ENCODE measurements around the gene PGS1.
"Not testable (repeated sequence)": the region's sequence is repeated elsewhere in the genome, so short reads cannot be mapped to it uniquely, and the experiment has no call there.

The PGS1 gene

GRCh38 chr17:78460951-78461798 is 82.7 kb downstream of the PGS1 start:
- no peak for TF ChIP-seq CTCF (IDR thresholded peaks at IDR 0.05; ENCODE audit: control insufficient read depth, insufficient read depth, low read depth, low read length, missing control alignments)
- no peak for DNase-seq (ENCODE audit: low read depth)

GRCh38 chr17:78461799-78462053 is 83.3 kb downstream of the PGS1 start:
- no peak for DNase-seq (ENCODE audit: low read depth)
- no peak overlapping the region for H3K4me3 ChIP-seq (ENCODE audit: control insufficient read depth, low read depth, low read length)
- TF ChIP-seq CTCF (IDR thresholded peaks at IDR 0.05; ENCODE audit: control insufficient read depth, insufficient read depth, low read depth, low read length, missing control alignments), result no peak

More at GRCh38 chr17:78460951-78461798, 82.7 kb downstream of the PGS1 start:
- no peak overlapping the region for H3K4me3 ChIP-seq (ENCODE audit: control insufficient read depth, low read depth, low read length)

- TF ChIP-seq CTCF (IDR thresholded peaks at IDR 0.05; ENCODE audit: control insufficient read depth, insufficient read depth, low read depth, low read length, missing control alignments), result no peak
- DNase-seq (ENCODE audit: low read depth), result no peak
- H3K4me3 ChIP-seq (ENCODE audit: control insufficient read depth, low read depth, low read length), result no peak overlapping the region
Observed at GRCh38 chr17:78462148-78462547, 83.7 kb downstream of the PGS1 start.

GRCh38 chr17:78466109-78466785 is 87.8 kb downstream of the PGS1 start:
- DNase-seq (ENCODE audit: low read depth), result not testable (repeated sequence)

GRCh38 chr17:78466786-78467715 is 88.6 kb downstream of the PGS1 start:
- DNase-seq (ENCODE audit: low read depth), result no peak
- no peak overlapping the region for H3K4me3 ChIP-seq (ENCODE audit: control insufficient read depth, low read depth, low read length)
- no peak for TF ChIP-seq CTCF (IDR thresholded peaks at IDR 0.05; ENCODE audit: control insufficient read depth, insufficient read depth, low read depth, low read length, missing control alignments)

More at GRCh38 chr17:78466109-78466785, 87.8 kb downstream of the PGS1 start:
- not testable (repeated sequence) for H3K4me3 ChIP-seq (ENCODE audit: control insufficient read depth, low read depth, low read length)

GRCh38 chr17:78468366-78468765 is 89.9 kb downstream of the PGS1 start:
- H3K4me3 ChIP-seq (ENCODE audit: control insufficient read depth, low read depth, low read length), result no peak overlapping the region
- DNase-seq (ENCODE audit: low read depth), result no peak
- TF ChIP-seq CTCF (IDR thresholded peaks at IDR 0.05; ENCODE audit: control insufficient read depth, insufficient read depth, low read depth, low read length, missing control alignments), result no peak
